ENCODE results near the gene GOLGB1. TPM values are rescaled to one million over a fixed set of nuclear protein-coding genes. Genes with fewer than 3 reads are reported as not detected.

GOLGB1 gene
- total RNA-seq, 2 experiments from 2014 or later: 19.0 to 19.5 TPM

DNA sequence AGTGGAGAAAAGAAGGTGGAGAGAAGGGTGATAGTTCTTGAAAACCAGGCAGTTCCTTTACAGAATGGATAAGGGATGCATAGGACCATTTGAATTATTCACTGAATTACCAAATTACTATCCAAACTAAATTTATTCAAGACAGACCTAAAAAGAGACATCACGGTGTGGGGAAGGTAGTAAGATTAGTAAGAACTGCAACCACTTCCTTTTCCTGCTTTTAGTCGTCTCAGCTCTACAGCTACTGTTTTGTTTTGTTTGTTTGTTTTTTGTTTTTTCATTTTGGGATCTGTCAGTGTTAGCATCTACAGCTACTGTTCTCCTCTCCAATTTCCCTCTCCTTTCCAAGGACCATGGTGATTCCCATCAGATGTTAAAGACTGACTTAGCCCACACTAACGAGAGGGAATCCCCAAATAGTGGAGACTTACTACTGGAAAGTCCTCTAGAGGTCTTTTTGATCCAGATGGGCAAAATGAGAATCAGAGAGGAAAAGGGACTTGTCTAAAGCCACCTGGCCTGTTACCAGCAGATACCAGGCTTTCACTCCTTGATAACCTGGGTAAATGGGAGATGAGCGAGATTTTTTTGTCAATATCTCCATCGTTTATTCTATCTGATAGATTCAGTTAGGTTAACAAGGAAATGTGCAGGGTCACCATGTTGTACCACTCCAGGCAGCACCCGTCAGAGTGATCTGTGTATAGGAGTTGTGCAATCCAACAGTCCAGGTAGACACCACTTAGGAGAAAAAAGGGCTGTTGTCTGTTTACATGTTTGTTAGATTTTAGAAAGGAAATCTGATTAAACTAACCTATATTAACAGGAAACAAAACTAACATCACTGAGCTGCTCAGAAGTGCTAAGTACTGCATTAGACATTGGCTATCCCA, 94.8 kb downstream of the GOLGB1 start:
- Mint-ChIP-seq H3K4me3 (peak overlapping the region; percentile 13), H3K27me3 (no peaks in the 10 kb centered on the region), H3K27ac (peak overlapping the region; percentile 91), H3K36me3 (ENCODE audit: low read depth) (peaks cover 70% of the 10 kb centered on the region), H3K4me1 (peaks cover 80% of the 10 kb centered on the region), H3K9me3 (ENCODE audit: low read depth) (no peaks in the 10 kb centered on the region)
- ChIA-PET CTCF (interaction anchor here (0.6 kb wide), 1 partner anchor 33 kb away, joined by 3 read pairs; no protein-coding TSS in a partner anchor), POLR2A (interaction anchor here (1.0 kb wide), 1 partner anchor 102 kb away, joined by 3 read pairs; no protein-coding TSS in a partner anchor)
- peak; percentile 90 for ATAC-seq
- no peak for DNase-seq
- intact Hi-C loops (cut with DNase I, micrococcal nuclease): loop anchor here (5.0 to 10.0 kb wide), 3 partner anchors 83 to 450 kb away; no protein-coding TSS in a partner anchor

DNA sequence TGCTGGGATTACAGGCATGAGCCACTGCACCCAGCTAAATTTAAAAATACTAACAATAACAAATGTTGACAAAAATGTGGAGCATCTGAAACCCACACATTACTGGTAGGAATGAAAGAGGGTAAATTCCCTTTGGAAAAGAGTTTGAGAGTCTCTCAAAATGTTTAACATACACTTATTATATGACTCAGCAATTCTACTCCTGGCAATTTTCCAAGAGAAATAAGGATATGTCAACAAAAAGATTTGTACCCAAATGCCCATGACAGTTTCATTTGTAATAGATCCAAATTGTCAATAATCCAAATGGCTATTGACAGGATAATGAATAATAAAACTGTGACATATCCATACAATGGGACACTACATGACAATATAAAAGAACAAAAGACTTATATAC, 97.9 kb downstream of the GOLGB1 start:
- H3K27ac Mint-ChIP-seq: peak overlapping the region; percentile 65
- no peaks in the 10 kb centered on the region for H3K27me3 Mint-ChIP-seq
- ChIA-PET CTCF (no interaction called here), POLR2A (no interaction called here)
- no peaks in the 10 kb centered on the region for H3K9me3 Mint-ChIP-seq (ENCODE audit: low read depth)
- peaks cover 58% of the 10 kb centered on the region for H3K36me3 Mint-ChIP-seq (ENCODE audit: low read depth)
- DNase-seq: no peak
- ATAC-seq: no peak
- H3K4me3 Mint-ChIP-seq: no peak overlapping the region
- peaks cover 61% of the 10 kb centered on the region for H3K4me1 Mint-ChIP-seq
- intact Hi-C loops (cut with DNase I, micrococcal nuclease): loop anchor here in 1 of 2 experiments (5.0 to 10.0 kb wide), 2 partner anchors 86 to 453 kb away; no protein-coding TSS in a partner anchor

DNA sequence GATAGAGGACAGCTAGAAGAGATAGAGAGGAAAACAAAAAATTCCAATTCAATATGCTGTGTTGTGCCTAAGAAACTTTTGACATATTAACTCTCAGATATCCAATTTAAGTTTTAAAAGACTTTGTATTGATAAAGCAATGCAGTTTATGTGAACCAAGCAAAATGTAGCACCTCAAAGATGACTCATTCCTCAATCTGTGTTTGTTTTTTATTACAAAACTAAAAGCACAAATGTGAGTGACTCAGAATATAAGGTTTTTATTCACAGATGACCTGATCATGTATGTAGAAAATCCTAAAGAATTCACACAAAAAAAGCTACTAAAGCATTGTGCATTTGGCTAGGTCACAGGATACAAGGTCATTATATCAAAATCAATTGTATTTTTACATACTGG, 99.9 kb downstream of the GOLGB1 start:
- Mint-ChIP-seq H3K27ac (peak overlapping the region; percentile 43), H3K4me3 (no peak overlapping the region), H3K4me1 (peaks cover 48% of the 10 kb centered on the region), H3K36me3 (ENCODE audit: low read depth) (peaks cover 51% of the 10 kb centered on the region), H3K27me3 (no peaks in the 10 kb centered on the region), H3K9me3 (ENCODE audit: low read depth) (no peaks in the 10 kb centered on the region)
- POLR2A ChIA-PET: no interaction called here
- CTCF ChIA-PET: interaction anchor here (1.0 kb wide), 1 partner anchor 11 kb away, joined by 3 read pairs; no protein-coding TSS in a partner anchor
- DNase-seq (no peak), ATAC-seq (peak; percentile 43)
- intact Hi-C loops (cut with DNase I, micrococcal nuclease): loop anchor here in 1 of 2 experiments (5.0 to 10.0 kb wide), 2 partner anchors 88 to 455 kb away; no protein-coding TSS in a partner anchor

DNA sequence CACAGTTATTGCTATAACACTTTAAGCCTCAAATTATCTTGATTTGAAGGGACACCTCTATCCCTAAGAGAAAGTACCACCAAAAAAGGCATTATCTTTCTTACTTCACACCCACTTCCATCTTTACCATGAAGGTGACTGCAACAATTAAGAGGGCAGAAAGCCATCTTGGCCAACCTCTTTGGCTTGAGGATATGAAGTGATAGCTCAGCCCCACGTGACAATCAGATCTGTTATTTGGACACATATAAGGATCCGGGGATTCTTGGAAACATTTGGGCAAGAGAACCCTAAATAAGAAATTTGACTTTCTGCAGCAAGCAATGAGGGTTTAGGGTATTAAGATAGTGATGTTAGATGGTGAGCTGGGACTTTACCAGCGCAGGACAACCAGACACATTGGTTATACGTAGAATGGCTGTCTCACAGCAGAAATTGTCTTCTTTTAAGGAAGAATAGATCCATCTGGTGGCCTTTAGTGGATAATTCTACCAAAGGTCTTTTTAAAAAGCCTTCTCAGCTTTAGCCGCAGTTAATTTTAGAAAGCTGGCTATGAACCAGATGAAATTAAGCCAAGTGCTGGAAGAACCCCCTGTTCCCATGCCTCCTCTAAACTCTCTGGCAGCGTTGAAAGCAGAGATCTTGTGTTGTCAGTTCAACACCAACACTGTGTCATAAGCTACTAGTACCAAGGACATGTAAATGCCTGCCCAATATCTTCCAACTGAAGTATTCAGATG, 101.2 kb downstream of the GOLGB1 start:
- H3K27ac Mint-ChIP-seq: peak overlapping the region; percentile 58
- no peaks in the 10 kb centered on the region for H3K27me3 Mint-ChIP-seq
- peaks cover 37% of the 10 kb centered on the region for H3K4me1 Mint-ChIP-seq
- CTCF ChIA-PET: no interaction called here
- no peak overlapping the region for H3K4me3 Mint-ChIP-seq
- DNase-seq (no peak), ATAC-seq (no peak)
- H3K9me3 Mint-ChIP-seq (ENCODE audit: low read depth): no peaks in the 10 kb centered on the region
- POLR2A ChIA-PET: no interaction called here
- intact Hi-C loops (cut with DNase I, micrococcal nuclease): no loop called here
- peaks cover 56% of the 10 kb centered on the region for H3K36me3 Mint-ChIP-seq (ENCODE audit: low read depth)

DNA sequence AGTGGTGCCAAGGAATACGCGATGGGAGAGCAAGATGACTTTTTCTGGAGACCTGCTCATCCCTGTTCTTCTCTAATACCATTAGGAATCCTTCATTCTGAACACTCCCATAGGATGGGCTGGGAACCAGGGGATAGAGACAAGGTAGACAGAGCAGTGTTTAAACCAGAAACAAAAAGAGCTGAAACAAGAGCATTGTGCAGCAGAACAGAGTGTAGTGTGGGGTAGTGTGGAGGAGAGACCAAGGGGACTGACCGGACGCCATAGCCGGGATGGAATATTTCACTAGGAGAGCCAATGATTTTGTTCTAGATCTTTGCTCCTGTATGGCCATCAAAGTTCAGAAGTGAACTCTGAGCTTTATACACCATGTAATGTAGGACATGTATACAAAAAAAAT, 104.5 kb downstream of the GOLGB1 start:
- Mint-ChIP-seq H3K36me3 (ENCODE audit: low read depth) (peaks cover 52% of the 10 kb centered on the region), H3K27ac (no peak overlapping the region), H3K4me1 (peaks cover 26% of the 10 kb centered on the region), H3K4me3 (no peak overlapping the region), H3K27me3 (no peaks in the 10 kb centered on the region), H3K9me3 (ENCODE audit: low read depth) (no peaks in the 10 kb centered on the region)
- POLR2A ChIA-PET: no interaction called here
- CTCF ChIA-PET: no interaction called here
- DNase-seq (no peak), ATAC-seq (peak; percentile 30)
- intact Hi-C loops (cut with DNase I, micrococcal nuclease): no loop called here

DNA sequence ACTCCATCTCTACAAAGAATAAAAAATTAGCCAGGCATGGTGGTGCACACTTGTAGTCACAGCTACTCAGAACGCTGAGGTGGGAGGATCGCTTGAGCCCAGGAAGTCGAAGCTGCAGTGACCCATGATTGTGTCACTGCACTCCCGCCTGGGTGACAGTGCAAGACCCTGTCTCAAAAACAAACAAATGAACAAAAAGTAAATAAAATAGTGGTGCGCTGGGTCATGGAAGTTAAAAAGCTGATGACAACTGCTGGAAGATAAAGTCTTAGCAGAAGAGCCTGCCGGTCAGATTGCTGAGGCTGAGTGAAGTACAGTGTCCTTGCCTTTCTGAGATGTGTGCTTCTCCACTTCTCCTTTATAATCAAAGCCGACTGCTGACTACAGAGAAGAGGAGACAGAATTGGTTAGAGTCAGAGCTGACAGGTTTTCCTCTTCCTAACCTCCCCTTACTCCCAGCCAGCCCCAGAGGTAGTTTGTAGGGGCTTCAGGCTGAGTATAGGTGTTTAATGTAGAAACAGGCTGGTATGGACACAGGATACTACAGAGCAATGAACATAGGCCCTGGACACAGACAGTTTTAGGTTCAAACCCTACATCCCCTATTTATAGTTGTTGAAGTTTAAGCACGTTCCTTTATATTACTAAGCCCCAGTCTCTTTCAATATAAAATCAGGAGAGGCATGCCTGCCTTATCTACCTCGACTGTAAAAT, 106.8 kb downstream of the GOLGB1 start:
- Mint-ChIP-seq H3K27ac (peak overlapping the region; percentile 17), H3K4me1 (peaks cover 24% of the 10 kb centered on the region), H3K36me3 (ENCODE audit: low read depth) (peaks cover 59% of the 10 kb centered on the region), H3K27me3 (no peaks in the 10 kb centered on the region), H3K9me3 (ENCODE audit: low read depth) (no peaks in the 10 kb centered on the region), H3K4me3 (no peak overlapping the region)
- ATAC-seq (no peak), DNase-seq (no peak)
- ChIA-PET CTCF (no interaction called here), POLR2A (no interaction called here)
- intact Hi-C loops (cut with DNase I, micrococcal nuclease): no loop called here

DNA sequence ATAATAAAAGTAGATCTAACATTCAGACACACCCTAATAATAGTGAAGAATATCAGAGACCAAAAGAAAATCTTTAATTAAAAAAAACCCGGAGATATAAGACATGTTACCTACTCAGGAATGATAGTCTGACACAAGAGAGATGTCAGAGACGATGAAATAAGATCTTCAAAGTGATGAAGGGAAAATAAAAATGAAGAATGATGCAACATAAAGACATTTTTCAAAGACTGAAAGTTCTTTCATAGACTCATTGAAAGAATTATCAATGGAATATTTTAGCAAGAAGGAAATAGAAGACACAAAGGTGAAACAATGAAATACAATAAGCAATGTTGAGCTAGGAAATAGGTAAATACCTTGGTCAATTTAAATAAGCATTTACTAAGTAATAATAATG, 108.4 kb downstream of the GOLGB1 start:
- intact Hi-C loops (cut with DNase I, micrococcal nuclease): loop anchor here in 1 of 2 experiments (2.0 kb wide), 1 partner anchor 20 kb away; the partner anchor contains the start of gene HCLS1
- peaks cover 69% of the 10 kb centered on the region for H3K36me3 Mint-ChIP-seq (ENCODE audit: low read depth)
- DNase-seq (no peak), ATAC-seq (peak; percentile 30)
- H3K4me3 Mint-ChIP-seq: no peak overlapping the region
- ChIA-PET POLR2A (no interaction called here), CTCF (no interaction called here)
- H3K4me1 Mint-ChIP-seq: peaks cover 22% of the 10 kb centered on the region
- no peaks in the 10 kb centered on the region for H3K9me3 Mint-ChIP-seq (ENCODE audit: low read depth)
- no peaks in the 10 kb centered on the region for H3K27me3 Mint-ChIP-seq
- peak overlapping the region; percentile 67 for H3K27ac Mint-ChIP-seq

DNA sequence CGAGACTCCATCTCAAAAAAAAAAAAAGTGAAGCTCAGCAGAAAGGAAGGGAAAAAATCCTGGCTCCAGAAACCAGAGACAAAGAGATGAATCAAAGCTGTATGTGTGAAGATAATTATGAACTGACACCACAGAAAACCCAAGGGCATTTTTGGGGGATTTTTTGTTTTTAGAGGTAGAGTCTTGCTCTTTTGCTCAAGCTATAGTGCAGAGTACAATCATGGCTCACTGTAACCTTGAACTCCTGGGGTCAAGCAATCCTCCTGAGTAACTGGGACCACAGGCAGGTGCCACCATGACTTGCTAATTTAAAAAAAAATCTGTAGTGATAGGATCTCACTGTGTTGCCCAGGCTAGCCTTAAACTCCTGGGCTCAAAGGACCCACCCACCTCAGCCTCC, 111.6 kb downstream of the GOLGB1 start:
- Mint-ChIP-seq H3K9me3 (ENCODE audit: low read depth) (no peaks in the 10 kb centered on the region), H3K4me1 (peaks cover 22% of the 10 kb centered on the region), H3K4me3 (no peak overlapping the region), H3K27ac (peak overlapping the region; percentile 59), H3K36me3 (ENCODE audit: low read depth) (peaks cover 71% of the 10 kb centered on the region), H3K27me3 (no peaks in the 10 kb centered on the region)
- CTCF ChIA-PET: interaction anchor here (1.0 to 1.3 kb wide), 2 partner anchors 9 to 12 kb away, joined by 3 read pairs; no protein-coding TSS in a partner anchor
- intact Hi-C loops (cut with DNase I, micrococcal nuclease): no loop called here
- POLR2A ChIA-PET: no interaction called here
- ATAC-seq: no peak
- no peak for DNase-seq

DNA sequence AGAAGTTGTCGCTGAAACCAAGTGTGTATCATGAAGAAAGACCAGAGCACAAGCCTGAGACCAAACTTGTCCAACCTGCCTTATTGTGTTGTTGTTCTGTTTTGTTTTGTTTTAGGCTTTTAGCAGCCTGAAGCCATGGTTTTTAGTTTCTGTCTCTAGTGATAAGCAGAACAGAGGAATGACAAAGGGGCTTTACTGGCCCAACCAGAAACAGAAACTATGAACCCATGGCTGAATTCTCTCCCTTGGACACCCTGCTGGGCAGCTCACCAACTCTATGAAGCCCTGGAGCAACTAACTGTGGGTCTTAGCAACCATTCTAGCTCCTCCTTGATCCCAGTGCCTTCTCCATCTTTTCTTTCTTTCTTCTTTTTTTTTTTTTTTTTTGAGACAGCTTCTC, 119.2 kb downstream of the GOLGB1 start:
- H3K9me3 Mint-ChIP-seq (ENCODE audit: low read depth): no peaks in the 10 kb centered on the region
- intact Hi-C loops (cut with DNase I, micrococcal nuclease): no loop called here
- H3K27ac Mint-ChIP-seq: peak overlapping the region; percentile 32
- POLR2A ChIA-PET: no interaction called here
- no peak overlapping the region for H3K4me3 Mint-ChIP-seq
- H3K36me3 Mint-ChIP-seq (ENCODE audit: low read depth): peaks cover 44% of the 10 kb centered on the region
- H3K27me3 Mint-ChIP-seq: no peaks in the 10 kb centered on the region
- DNase-seq (no peak), ATAC-seq (no peak)
- no peaks in the 10 kb centered on the region for H3K4me1 Mint-ChIP-seq
- CTCF ChIA-PET: no interaction called here

DNA sequence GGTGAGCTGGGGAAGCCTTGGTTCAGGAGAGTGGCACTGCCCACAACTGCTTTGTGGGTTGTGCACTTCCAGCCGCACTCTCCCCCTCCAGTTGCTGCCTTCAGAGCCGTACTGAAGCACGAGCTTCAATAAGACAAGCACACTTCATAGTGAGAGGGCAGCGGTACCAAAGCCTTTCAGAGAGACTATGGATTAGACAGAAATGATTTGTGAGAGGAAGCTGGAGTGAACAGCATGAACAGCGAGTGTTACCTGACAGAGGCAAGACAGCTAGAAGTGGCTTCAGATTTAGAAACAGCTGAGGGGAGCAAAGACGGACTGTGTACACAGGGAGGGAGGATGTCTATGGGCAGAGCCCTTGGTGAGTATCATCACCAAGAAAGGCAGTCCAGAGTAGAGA, 119.9 kb downstream of the GOLGB1 start:
- no peak for DNase-seq
- Mint-ChIP-seq H3K27me3 (no peaks in the 10 kb centered on the region), H3K36me3 (ENCODE audit: low read depth) (peaks cover 37% of the 10 kb centered on the region), H3K9me3 (ENCODE audit: low read depth) (no peaks in the 10 kb centered on the region), H3K27ac (peak overlapping the region; percentile 30), H3K4me3 (no peak overlapping the region), H3K4me1 (no peaks in the 10 kb centered on the region)
- ChIA-PET CTCF (interaction anchor here (0.6 kb wide), 1 partner anchor 180 kb away, joined by 3 read pairs; no protein-coding TSS in a partner anchor), POLR2A (no interaction called here)
- no peak for ATAC-seq
- intact Hi-C loops (cut with DNase I, micrococcal nuclease): no loop called here

DNA sequence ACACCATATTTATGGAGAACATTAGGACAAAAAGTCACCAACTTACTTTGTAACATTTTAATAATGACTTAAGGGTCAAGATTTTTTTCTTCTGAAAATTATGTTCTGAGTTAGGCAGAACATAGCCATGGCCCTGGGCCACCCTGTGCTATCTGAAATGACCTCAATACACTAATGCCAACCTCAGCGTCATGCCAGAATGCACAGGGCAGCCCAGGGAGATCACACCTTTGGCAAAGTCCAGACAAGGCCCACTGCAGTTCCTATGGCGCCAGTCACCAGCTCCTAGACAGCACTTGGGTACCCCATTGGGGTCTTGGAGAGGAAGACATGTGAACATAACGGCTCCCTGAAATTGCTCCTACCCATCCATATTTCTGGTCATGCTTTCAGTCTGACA, 121.9 kb downstream of the GOLGB1 start:
- peaks cover 25% of the 10 kb centered on the region for H3K36me3 Mint-ChIP-seq (ENCODE audit: low read depth)
- H3K9me3 Mint-ChIP-seq (ENCODE audit: low read depth): no peaks in the 10 kb centered on the region
- H3K4me1 Mint-ChIP-seq: no peaks in the 10 kb centered on the region
- no peak overlapping the region for H3K4me3 Mint-ChIP-seq
- no peak for ATAC-seq
- ChIA-PET POLR2A (no interaction called here), CTCF (no interaction called here)
- H3K27me3 Mint-ChIP-seq: no peaks in the 10 kb centered on the region
- no peak overlapping the region for H3K27ac Mint-ChIP-seq
- no peak for DNase-seq
- intact Hi-C loops (cut with DNase I, micrococcal nuclease): no loop called here
